GM21381 (cell line): ENCODE measurements around the gene NT5C1B.

ENCODE experiments used
- ATAC-seq: cut with Tn5 transposase; IDR thresholded peaks from one replicate; pipeline ENCODE4 v1.9.1; 2021; ENCODE audit warnings: mild to moderate bottlenecking, moderate library complexity; ENCODE audit not compliant: unreplicated experiment

Gene NT5C1B

GRCh38 chr2:18600255-18600613, 10.9 kb upstream of the NT5C1B start:
- ATAC-seq, result no peak

- ATAC-seq, result no peak
Measured at GRCh38 chr2:18599509-18600254, 10.3 kb upstream of the NT5C1B start.

- ATAC-seq, result no peak
Measured at GRCh38 chr2:18598848-18599484, 9.6 kb upstream of the NT5C1B start.

GRCh38 chr2:18597618-18598017, 8.2 kb upstream of the NT5C1B start:
- no peak for ATAC-seq

- no peak for ATAC-seq
Measured at GRCh38 chr2:18596993-18597392, 7.6 kb upstream of the NT5C1B start.

GRCh38 chr2:18593496-18593895, 4.1 kb upstream of the NT5C1B start:
- no peak for ATAC-seq

GRCh38 chr2:18592372-18592771, 3.0 kb upstream of the NT5C1B start:
- no peak for ATAC-seq

- no peak for ATAC-seq
Measured at GRCh38 chr2:18588802-18589201, 567 bp downstream of the NT5C1B start.

GRCh38 chr2:18588049-18588448, 1.3 kb downstream of the NT5C1B start:
- no peak for ATAC-seq

GRCh38 chr2:18585526-18585925, 3.8 kb downstream of the NT5C1B start:
- no peak for ATAC-seq

- ATAC-seq, result no peak
Measured at GRCh38 chr2:18584608-18584954, 4.8 kb downstream of the NT5C1B start.

- ATAC-seq, result no peak
Measured at GRCh38 chr2:18583905-18584607, 5.3 kb downstream of the NT5C1B start.

GRCh38 chr2:18580606-18581005, 8.8 kb downstream of the NT5C1B start:
- ATAC-seq, result no peak

GRCh38 chr2:18578033-18578432, 11.3 kb downstream of the NT5C1B start:
- no peak for ATAC-seq

- no peak for ATAC-seq
Measured at GRCh38 chr2:18566145-18566769, 23.1 kb downstream of the NT5C1B start.

GRCh38 chr2:18560797-18561085, 28.6 kb downstream of the NT5C1B start:
- peak; percentile 0 for ATAC-seq

GRCh38 chr2:18560031-18560796, 29.2 kb downstream of the NT5C1B start, which contains the start of gene RDH14:
Gene RDH14, minus strand, starts transcription at chr2:18560653. Its CDS starts 81 bp downstream, at chr2:18560572.
- peak; percentile 93 for ATAC-seq

- no peak for ATAC-seq
Measured at GRCh38 chr2:18559531-18560030, 29.8 kb downstream of the NT5C1B start.

GRCh38 chr2:18558458-18558857, 30.9 kb downstream of the NT5C1B start:
- no peak for ATAC-seq

GRCh38 chr2:18557121-18557520, 32.2 kb downstream of the NT5C1B start:
- ATAC-seq, result no peak
